DMS153 treated with DMSO at 0.1 percent for 48 hours (cell line): ENCODE measurements around the gene ALDH1B1.

Experiments
- DNase-seq: peaks from one replicate; lab custom pipeline; 2025; ENCODE audit not compliant: unreplicated experiment; lab: John Stamatoyannopoulos, UW

ALDH1B1 gene

GRCh38 chr9:38413283-38413682 is 20.8 kb downstream of the ALDH1B1 start:
- DNase-seq, result no peak

GRCh38 chr9:38414040-38414723 is 21.7 kb downstream of the ALDH1B1 start:
- DNase-seq, result no peak

GRCh38 chr9:38415856-38416255 is 23.4 kb downstream of the ALDH1B1 start:
- no peak for DNase-seq

DNA sequence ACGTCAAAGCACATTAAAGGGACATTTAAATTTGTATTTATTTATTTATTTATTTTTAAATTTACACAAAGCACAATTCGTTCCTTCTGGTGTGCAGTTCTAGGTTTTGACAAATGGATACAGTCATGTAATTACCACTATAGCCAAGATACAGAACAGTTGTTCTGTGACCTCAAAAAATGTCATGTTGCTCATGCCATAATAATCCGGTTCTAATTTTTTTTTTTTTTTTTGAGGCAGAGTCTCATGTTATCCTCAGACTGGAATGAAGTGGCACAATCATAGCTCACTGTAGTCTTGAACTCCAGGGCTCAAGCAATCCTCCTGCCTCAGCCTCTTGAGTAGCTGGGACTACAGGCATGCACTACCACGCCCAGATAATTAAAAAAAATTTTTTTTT is 24.0 kb downstream of the ALDH1B1 start:
- no peak for DNase-seq

DNA sequence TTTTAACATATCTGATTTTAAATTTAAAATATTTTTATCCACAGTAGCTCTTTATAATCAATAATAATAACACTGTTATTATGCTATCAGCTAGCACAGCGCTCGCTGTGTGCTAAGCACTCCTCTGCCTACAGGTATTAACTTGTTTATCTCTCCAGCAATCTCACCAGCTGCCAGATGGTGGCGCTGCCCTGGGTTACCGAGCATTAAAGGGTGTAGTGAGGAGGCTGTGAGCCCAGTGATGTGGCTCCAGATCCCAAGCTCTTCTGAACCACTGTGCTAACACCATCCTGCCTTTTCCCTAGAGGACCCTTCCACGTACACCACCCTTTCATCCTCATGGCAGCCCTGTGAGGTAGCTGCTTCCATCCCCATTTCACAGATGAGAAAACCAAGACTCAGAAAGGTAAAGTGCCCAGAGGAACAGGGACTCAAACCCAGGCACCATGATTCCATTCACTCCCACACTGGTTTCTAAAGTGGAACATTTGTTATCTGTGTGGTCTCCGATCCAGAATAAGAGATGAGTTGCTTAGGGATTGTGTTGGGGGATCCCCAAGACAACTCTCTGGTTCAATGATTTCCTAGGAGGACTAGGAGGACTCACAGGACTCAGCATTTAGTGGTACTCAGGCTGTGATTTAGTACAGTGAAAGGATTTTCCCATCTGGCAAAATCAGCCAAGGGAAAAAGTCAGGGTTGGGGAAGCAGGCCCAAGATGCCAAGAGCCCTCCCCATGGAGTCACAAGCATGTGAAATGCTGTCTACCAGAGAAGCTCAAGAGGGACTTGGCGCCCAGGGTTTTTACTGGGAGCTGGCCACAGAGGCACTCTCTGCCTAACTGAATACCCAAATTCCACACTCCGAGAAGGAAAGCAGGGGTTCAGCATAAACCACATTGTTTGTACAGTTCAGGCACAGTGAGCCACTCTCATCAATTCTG is 24.8 kb downstream of the ALDH1B1 start:
- no peak for DNase-seq

- DNase-seq, result no peak
Observed at GRCh38 chr9:38418366-38418765, 25.9 kb downstream of the ALDH1B1 start.

DNA sequence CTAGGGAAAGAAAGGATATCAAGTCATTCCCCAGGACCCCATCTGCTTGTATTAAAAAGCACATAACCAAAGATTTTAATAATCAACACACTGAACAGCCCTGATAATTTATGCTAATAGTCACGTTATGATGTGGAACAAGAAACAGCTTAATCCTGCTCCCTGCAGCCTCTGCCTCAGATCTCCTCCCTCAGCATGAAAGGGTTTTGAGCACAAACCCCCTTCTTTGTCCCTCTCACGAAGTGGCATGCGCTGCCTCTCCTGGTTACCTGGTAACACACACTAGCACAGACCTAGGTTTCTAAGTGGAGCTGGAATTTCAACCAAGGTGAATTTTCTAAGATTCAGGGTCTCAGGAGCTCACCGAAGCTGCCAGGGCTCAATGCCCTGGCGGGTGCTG is 26.7 kb downstream of the ALDH1B1 start:
- DNase-seq, result no peak

DNA sequence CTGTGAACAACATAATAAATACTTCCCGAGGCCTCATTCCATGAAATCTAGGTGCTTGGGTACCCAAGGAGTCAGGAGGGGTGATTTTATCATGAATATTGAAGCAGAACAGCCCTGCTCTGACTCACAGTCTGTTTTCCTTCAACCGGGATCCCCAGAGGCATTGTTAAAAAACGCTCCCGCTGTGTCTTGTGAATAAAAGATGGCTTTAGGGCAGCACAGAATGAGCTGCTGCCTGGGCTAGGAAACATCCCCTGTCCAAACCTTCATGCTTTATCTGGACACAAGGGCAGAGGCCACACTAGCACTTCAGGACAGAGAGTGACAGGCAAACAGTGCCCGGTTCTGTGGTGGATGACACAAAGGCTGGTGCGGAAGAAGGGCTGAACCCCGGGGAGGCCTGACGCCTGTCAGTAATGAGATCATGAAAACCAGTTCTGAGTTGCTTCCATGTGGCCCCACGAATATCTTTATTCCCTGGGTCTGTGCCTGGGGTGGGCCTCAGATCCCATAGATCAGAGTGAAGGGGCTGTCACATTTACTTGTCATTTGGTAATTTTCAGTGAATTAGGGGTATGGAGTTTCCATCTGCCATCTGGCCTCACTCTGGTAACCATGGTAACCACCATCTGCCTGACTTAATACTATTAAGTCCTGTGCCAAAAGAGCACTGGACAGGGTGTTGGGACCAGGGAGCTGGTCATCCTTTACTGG is 29.2 kb downstream of the ALDH1B1 start:
- DNase-seq, result no peak

DNA sequence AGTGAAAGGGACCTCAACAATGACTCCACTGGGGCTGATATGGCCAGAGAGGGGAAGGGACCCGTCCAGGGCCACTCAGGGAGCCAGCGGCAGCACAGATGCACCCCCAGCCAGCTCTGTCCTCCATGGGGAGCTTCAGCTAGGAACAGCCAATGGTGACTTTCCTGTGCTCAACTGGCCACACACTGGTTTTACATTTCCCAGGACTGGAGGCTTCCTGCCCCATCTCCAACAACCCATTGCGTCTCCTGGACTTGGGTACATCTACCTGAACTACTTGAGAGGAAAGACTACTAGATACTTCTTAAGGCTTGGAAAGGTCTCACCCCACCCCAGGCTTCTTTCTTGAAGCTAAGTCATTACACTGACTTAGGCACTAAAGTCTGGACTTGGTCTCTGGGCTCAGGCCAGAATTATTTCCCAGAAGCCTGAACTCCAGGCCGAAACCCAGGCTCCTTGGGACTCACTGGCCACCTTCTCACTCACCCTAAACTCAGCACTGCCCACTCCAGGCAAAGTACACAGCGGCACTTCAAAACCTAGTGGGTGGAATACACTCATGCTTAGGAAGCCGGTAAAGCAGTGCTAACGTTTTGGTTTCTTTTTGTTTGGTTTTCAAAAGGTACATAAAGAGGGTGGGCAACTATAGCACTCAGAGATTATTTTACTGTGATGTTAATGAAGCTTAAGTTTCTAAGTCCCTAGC is 30.2 kb downstream of the ALDH1B1 start:
- no peak for DNase-seq

DNA sequence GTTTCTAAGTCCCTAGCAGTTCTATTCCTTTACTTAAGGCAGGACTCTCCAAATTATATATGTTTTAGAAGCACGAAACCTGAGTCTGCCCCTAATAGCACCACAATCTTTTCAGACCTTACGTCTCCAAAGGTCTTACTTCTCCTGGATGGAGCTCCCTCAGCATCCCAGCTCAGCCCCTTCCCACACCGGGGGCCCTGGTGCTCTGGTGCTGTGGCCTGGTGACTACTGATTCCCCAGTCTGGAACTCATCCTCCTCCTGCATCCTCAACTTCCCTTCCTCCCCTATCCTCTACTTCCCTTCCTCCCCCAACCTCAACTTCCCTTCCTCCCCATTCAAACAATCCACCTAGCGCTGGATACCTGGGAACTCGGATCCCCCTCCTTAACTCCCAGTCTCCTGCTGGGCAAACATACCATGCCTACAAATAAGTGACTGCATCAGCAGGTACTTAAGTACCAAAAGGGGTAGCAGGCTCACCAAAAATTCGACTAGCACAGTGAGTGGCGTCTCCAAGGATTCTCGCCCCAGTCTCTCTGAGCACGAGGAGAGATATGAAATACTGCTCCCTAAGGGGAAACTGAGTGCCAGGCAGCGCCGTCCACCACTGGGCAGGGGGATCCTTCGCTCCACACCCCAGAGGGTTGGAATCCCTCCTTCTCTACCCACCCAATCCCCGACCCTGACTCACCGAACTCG is 30.9 kb downstream of the ALDH1B1 start:
- DNase-seq, result no peak

GRCh38 chr9:38423973-38424843 is 31.7 kb downstream of the ALDH1B1 start, which contains the start of gene IGFBPL1:
Gene IGFBPL1, minus strand, starts transcription at chr9:38424454. Its CDS starts 30 bp downstream, at chr9:38424424.
- DNase-seq, result peak; percentile 38

DNA sequence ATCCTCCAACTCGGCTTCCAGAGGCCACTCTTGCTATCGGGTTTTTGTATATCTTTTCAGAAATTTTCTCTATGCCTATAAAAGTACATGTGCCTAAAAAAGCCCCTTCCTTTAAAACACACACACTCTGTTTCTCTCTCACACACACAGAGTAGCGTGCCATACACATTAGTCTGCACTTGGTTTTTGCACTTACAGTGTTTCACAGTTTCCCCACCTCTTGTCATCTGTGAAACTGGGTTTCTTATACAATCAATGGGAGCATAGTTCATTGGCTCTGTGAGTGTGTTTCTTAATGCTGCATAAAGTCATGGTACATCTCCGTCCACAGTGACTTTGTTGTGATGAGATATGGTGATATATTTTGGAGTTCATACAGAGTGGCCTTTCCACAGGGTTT is 32.4 kb downstream of the ALDH1B1 start:
- DNase-seq, result no peak

- DNase-seq, result no peak
Observed at GRCh38 chr9:38428062-38428461, 35.6 kb downstream of the ALDH1B1 start.

DNA sequence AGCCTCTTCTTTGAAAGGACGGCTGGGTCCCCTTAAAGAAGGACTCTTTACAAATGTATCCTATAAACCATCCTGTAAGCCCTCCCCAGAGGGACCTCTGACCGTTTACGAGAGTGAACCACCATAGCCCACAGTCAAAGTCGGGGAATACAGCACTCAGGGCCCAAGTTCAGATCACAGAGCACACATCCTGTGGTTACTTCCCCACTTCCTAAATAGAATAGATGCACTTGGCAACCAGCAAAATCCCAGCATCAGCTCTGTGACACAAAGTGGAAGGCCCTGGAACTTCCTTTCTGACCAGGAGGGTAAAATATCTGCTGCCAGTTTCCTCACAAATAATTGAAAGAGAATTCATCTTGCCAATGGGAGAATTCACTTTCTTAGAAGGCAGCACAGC is 38.6 kb downstream of the ALDH1B1 start:
- no peak for DNase-seq

- DNase-seq, result peak; percentile 11
Observed at GRCh38 chr9:38432922-38433510, 40.5 kb downstream of the ALDH1B1 start.

- no peak for DNase-seq
Observed at GRCh38 chr9:38434365-38434764, 41.9 kb downstream of the ALDH1B1 start.

DNA sequence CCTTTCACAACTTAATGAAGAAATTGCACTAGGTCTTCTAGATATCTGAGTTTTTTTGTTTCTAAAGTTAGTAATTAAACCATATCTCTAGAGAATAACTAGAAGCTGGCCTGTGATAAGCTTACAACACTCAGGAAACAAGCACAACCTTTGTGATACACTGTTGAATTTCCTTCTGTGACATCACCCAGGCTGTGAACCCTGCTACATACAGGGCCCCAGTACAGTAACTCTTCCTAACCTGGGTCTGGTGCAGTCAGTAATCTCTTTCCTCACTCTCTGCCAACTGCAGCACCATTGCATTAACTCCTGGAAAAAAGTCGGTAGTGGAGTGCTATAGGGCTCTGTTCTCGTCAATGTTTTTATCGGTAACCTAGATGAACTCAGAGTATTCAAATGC is 42.4 kb downstream of the ALDH1B1 start:
- no peak for DNase-seq

DNA sequence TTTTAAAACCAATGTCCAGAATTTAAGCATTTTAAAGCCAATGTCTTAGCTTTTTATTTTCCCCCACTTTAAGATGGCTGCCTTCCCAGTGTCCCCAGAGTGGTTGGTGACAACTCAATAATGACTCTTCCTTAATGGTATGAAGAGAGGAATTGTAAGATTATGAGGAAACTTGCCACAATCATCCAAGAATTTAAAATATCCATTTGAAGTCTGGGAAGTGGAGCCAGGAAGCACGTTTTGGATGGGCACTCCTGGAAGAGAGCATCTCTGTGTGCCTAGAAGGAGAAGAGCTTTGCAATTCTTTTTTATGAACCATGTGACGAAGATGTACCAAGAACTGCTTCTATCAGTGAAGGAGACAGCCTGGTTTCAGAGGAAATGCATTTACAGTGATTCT is 43.0 kb downstream of the ALDH1B1 start:
- DNase-seq, result no peak

- no peak for DNase-seq
Observed at GRCh38 chr9:38436708-38437107, 44.2 kb downstream of the ALDH1B1 start.
